DLD1 (cell line): Measurements from ENCODE around the gene APP.
"Not testable (repeated sequence)": the region's sequence is repeated elsewhere in the genome, so short reads cannot be mapped to it uniquely, and the experiment has no call there.

ENCODE experiments used
- in situ Hi-C: cut with HindIII; loops from 2 replicates; pipeline ENCODE4 v1.10.0; 2017; ENCODE audit warnings: low sequenced_read_pairs

Gene APP

DNA sequence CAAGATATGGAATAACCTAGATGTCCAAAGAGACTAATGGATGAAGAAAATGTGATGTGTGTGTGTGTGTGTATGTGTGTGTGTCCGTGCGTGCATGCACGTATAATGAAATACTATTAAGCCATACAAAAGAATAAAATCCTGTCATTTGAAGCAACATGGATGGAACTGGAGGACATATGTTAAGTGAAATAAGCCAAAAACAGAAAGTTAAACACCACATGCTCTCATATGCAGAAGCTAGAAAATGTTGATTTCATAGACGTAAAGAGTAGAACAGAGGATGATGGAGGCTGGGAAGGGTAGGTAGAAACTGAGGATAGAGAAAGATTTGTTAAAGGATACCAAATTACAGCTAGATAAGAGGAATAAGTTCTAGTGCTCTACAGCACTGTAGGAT is 133.7 kb downstream of the APP start:
- in situ Hi-C loops = no loop called here

DNA sequence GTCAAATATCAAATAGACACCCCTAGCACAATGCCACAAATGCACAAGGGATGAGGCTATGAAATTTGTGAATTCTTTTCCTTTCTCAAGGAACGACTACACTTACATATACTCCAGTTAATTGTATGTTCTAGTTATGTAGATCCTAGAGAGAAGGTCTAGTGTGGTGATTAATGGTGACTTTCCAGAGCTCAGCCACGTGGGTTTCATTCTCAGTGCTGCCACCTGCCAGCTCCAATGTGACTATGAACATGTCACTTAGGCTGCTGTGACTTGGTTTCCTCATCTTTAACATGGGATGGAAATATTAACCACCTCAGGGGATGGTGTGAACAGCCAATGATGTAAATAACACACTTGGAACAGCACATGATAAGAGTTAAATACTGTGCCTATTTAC is 138.3 kb downstream of the APP start:
- in situ Hi-C loops = no loop called here

DNA sequence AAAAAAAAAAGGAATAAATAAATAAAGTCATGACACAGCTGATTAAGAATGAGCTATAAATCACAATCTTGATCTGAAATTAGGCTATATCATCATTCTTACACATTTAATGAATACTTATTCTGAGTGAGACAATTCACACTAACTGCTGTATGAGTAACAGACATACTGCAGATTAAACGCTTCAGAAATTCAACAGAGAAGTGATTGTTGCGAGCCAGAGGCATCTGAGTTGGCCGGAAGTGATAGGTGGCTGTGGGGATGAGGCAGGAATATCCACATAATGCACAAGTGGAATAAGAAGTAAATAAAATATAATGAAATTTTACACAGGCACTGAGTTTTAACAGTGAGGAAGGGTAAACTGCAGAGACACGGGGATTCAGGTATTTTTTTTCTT is 142.4 kb downstream of the APP start:
- in situ Hi-C loops = no loop called here

DNA sequence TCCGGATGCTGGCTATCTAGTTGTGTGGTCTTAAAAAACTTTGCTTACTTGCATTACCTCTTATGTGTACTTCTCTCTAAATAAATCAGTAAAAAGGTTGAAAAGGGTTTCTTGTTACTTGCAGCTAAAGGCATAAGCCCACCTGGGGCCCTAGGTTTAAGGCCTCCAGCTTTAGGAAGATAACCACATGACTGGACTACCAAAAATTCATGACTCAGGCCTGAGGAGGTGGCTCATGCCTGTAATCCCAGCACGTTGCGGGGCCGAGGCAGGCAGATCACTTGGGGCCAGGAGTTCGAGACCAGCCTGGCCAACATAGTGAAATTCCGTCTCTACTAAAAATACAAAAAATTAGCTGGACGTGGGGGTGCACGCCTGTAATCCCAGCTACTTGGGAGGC is 142.9 kb downstream of the APP start:
- in situ Hi-C loops = no loop called here

DNA sequence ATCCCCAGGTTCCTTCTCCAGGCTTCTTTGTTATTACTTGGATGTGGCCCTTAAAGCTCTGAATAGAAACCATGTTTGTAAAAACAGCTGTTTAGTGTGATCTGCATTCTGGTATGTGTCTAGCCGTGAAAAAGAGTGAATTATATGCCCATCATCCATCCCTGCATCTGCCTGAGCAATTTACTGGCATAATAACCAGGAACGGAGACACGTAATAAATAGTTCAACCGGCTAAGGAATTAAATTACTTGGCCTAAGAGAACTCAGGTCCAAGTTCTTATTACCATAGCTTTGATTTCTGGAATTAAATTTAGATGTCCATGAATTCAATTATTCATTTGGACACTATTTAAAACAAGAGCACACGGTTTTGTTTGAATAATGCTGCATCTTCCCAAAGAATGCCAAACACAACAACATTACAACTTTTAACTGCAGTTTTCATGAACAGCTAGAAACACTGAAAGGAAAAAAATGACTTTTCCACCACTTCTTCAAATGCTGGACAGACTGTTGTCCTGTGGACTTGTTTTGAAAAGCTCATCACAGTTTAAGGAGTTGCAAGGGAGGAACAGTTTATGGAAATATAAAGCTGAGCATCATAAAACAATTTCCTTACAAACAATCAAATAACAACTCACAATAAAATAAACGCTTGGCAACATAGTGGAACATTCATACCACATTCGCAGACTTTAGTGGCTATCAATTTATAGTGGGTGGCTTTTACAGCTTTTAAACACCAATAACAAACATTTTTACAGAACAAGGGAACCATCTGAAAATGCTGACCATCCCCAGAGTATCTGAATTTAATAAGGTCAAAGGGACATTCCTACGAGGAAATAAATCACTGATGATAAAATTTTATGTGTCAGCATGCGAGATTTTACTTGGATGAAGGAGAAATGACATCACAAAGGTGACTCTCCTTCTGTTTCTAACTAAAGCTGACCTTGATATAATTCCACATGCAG is 144.7 kb downstream of the APP start:
- in situ Hi-C loops = no loop called here

DNA sequence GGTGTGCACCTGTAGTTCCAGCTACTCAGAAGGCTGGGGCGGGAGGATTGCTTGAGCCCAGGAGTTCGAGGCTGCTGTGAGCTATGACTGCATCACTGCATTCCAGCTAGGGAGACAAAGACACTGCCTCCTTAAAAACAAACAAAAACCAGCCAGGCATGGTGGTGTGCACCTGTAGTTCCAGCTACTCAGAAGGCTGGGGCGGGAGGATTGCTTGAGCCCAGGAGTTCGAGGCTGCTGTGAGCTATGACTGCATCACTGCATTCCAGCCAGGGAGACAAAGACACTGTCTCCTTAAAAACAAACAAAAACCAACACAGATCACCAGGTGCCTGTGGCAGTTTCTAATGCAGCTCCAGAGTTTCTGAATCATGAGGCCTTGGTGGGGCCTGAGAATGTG is 147.2 kb downstream of the APP start:
- in situ Hi-C loops = not testable (repeated sequence)

DNA sequence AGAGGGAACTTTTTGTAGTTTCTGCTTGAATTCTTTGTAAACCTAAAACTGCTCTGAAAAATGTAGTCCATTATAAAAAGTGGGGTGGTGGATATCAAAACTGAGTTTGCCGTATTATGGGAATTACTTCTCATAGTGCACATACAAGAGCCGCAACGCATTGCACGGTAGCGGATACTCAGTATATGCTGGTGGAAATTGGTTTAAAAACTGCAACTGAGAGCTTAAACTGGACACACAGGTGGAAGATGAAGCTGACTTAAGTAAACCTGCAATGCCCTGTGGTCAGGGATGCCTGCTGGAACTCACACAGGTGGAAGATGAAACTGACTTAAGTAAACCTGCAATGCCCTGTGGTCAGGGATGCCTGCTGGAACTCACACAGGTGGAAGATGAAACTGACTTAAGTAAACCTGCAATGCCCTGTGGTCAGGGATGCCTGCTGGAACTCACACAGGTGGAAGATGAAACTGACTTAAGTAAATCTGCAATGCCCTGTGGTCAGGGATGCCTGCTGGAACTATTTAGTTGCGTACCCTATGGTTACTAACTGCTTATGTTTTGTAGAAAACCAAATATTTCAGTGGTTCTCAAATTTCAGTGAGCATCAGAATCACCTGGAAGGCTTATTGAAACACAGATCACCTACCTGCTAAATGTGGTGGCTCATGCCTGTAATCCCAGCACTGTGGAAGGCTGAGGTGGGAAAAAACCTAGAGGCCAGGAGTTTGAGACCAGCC is 147.8 kb downstream of the APP start:
- in situ Hi-C loops = not testable (repeated sequence)

DNA sequence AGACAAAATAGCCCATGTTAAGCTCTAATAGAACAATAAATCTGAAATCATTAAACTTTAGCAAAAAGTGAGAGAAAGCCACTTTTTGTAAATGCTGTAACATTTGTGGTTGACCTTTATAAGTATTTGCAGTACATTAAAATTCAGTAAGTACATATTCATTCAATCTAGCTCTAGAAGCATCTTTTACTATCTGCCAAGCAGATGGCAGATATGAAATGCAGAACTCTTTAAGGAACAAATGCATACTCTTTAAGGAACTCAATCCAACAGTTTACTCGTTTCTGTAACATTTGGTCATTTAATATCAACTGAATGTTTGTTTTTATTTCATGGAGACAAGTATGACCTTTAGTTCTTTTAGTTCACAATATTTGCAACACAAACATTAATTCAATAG is 150.1 kb downstream of the APP start:
- in situ Hi-C loops = no loop called here

DNA sequence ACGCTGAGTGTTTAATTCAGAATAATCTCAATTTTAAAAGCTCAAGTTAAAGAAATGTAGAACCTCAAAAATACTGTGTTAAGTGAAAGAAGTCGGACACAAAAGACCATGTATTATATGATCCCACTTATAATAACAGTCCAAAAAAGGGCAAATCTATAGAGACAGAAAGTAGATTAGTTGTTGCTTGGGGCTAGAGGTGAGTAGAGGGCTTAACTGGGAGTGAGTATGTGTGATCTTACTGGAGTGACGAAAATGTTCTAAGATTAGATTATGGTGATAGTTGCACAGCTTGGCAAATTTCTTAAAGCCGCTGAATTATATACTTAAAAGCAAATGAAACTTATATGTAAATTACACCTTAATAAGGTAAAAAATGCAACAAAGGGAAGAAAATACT is 150.5 kb downstream of the APP start:
- in situ Hi-C loops = no loop called here

DNA sequence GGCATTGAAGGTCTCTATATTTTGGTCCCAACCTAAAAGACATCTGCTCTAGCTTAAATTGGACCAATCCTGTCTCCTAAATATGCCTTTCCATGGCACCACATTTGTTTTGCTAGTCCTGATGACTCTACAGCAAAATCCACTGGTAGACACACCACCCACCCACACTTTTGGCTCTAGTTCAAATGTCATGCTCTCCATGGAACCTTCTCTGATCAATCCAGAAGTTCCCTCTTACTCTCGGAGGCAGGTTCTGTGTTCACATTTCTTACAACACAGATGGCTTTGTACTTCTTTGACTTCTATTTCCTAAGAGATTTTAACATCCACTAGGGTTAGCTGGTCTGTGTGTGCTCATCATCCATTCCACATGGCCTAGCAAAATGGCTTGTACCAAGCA is 151.3 kb downstream of the APP start:
- in situ Hi-C loops = no loop called here

DNA sequence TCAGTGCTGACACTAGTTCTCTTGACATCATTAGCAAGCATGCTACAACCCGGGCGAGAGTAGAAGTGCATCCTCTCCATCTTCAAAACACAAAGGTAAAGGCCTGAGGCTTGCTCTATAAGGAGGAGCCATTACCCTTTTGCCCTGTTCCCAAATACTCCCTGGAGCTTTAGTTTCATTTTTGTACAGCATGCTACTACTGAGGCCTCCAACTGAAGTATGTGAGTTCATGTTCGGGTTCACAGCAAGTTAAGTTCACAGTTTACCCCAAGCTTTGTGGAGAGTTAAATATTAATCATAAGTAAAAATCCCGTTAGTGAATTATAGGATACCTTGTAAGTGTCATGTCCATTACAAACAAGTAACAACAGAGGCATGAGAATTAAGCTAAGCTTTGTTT is 156.6 kb downstream of the APP start:
- in situ Hi-C loops = no loop called here

DNA sequence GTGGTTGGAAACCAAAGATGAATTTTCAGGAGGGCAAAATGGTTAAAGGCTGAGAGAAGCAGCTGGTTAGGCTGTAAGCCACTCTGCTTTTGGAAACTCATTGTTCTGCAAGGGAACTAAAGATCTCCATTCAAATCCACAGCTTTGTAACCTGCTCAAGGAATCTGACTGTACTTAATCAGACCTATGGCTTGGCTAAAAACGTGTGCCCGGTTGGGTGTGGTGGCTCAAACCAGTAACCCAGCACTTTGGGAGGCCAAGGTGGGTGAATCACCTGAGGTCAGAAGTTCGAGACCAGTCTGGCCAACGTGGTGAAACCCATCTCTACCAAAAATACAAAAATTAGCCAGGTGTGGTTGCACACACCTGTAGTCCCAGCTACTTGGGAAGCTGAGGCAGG is 158.1 kb downstream of the APP start:
- in situ Hi-C loops = not testable (repeated sequence)

DNA sequence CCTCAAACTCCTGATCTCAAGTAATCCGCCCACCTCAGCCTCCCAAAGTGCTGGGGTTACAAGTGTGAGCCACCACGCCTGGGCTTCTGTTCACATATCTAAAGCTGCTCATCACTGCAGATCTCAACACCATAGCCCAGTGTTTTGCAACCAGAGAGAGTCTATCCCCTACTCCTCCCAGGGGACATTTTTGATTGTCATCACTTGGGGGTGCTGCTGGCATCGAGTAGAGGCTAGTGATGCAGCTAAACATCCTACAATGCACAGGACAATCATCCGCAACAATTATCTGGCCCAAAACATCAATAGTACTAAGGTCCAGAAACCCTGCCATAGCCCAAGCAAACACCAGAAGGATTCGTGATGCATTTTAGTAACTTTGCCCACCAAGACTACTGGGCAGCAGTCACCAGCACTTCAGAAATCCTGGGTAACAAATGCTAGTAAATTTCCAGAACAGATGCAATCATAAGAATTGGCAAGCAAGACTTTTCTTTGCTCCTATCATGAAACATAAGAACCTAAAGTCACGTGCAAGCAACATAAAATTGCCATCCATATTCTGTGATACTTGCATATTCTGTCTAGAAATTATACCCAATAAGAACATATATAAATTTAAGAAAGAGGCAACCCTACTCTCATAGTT is 159.2 kb downstream of the APP start:
- in situ Hi-C loops = no loop called here

DNA sequence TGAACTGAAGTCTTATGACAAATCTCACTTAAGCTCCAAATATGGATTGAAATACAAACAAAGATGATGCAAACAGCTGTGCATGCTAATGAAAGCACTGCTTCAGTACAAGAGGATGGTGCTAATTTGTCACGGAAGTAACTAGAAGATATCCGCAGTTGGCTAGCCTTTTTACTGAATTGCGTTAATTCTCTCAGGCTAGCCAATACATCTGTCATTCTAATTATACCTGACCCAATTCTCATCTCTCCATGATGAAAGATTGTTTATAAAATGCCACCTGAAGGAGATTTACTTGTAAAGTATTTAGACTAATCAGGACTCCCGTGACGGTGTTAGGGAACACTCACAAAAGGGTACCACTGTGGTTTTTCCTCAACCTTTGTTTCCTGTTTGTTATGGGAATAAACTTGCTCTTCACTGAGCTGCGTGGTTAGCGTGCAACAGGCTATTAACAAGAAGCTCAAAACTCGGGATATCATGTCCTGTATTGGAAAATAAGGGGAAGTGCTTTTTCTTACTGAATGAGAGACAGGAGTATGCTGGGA is 162.5 kb downstream of the APP start:
- in situ Hi-C loops = no loop called here

DNA sequence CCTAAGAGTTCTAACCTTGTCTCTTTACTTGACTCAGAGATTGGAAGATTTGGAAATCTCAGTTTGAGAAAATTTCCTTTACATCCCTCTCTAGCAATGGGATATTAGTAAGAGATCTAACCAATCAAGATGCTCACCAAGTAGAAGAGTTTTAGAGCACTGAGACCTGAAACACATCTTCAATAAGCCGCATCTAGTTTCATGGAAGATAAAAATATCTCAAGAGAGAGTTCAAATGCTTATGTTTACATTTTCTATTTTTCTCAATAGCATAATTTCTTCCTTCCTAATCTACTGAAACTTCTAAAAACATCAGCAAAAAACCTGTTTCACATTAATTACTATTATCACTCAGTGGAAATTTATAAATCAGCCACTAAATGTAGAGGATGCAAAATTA is 165.1 kb downstream of the APP start:
- in situ Hi-C loops = no loop called here

DNA sequence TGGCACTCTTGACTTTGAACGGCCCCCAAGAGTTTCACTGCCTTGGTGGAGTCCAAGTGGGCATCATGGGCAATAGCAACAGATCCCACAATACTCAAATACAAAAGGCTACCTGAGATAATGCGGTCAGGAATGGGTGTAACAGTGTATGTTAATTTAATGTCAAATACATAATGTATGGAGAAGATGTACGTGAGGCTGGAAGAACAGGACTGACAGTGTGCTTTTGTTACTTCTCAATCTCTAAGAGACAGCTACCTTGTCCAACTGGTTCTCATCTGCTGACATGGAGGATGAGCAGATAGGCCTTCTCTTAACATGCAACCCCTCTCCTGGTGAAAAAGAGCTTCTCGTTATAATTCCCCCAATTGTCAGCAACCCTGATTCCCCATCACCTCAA is 167.2 kb downstream of the APP start:
- in situ Hi-C loops = no loop called here

DNA sequence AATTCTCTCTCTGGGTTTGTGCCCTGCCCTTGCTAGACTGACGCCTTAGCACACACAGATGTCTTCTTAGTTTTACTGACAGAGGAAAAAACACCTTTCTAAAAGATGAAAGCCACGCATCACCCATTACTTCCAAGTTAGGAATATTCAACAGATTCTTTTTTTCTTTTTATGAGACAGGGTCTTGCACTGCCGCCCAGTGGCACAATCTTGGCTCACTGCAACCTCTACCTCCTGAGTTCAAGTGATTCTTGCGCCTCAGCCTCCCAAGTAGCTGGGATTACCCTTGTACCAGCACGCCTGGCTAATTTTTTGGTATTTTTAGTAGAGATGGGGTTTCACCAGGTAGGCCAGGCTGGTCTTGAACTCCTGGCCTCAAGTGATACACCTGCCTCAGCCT is 169.2 kb downstream of the APP start:
- in situ Hi-C loops = no loop called here

DNA sequence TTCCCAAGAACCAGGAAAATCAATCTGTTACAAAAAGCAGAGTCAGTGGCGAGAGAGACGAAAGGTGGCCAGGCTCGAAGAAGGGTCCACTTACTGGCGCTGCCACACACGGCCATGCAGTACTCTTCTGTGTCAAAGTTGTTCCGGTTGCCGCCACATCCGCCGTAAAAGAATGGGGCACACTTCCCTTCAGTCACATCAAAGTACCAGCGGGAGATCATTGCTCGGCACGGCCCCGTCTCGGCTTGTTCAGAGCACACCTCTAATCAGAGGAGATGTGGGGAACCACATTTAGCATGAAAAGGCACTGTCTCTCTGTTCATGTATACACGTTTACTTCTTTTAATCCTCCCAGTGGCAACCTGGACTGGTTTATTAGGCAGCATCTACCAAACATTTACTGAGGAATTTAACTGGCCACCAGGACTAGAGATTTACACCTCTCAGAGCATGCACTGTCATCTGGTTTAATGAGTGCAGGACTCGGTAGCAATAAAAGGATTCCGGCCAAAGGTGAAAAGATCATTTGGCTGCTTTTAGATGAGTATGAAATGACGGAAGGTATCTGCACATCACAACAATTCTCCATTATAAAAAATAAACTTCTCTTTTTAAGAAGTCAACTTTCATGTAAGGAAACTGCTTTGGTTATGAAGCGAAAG is 170.5 kb downstream of the APP start:
- in situ Hi-C loops = no loop called here

DNA sequence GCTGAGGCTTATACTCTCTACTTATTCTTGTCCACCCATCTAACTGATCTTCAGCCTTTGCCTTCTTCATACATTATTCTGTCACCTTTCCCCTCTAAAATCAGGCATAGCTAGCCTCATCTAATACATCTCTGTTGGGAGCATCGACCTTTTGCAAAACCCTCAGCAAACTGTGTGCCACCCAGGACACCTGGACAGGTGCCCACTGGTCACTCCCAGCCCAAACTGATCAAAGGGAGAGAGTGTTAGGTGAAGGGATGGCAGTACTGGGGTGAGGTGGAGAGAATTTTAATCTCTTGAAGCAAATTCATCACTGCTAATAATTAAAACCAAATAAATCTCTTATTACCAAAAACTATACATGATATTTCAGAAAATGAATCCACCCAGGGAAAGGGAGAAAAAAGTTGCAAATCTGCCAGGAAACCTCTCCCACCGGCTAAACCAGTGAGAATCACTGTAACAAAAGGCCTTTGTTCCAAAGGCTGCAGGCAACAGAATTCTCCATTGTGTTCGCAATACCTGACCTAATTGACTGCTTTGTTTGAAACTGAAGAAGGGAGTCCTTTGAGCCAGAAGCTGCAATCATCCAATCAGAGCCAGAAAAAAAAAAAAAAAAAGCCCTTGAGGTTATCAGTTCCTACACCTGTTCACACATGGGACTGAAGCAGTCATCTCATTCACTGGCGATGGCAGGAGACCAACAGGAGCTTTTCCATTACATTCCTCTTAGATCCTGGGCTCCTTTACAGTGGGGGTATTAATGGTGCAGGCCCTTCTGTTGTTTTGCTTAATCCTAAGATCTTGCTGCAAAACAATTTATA is 172.6 kb downstream of the APP start:
- in situ Hi-C loops = no loop called here

DNA sequence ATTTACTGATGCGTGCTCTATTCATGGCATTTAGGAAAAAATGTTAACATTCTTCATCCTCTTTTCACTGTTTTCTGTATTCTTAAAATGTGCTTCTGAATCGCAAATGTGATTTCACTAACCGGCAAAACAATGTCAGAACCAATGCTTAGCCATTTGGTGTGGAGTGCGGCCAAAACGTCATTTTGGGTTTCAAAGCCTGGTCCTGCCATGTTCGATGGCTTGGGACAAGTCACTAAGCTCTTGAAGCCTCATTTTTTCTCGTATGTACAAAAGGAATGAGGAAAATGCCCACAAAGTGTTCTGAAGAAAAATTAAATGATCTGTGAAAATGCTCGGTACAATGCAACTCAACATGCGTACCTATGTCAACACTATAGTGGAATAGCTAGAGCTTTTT is 175.3 kb downstream of the APP start:
- in situ Hi-C loops = no loop called here
